Measurements from ENCODE around the gene CEP83. TPM values are rescaled to one million over a fixed set of nuclear protein-coding genes. Genes with fewer than 3 reads are reported as not detected.

Gene CEP83
- total and polyA plus RNA-seq, 9 of the 15 experiments (the other 6 are each of a cell fraction or from before 2014, with no cell fraction given): 5.3 to 40.5 (median 31.3) TPM

DNA sequence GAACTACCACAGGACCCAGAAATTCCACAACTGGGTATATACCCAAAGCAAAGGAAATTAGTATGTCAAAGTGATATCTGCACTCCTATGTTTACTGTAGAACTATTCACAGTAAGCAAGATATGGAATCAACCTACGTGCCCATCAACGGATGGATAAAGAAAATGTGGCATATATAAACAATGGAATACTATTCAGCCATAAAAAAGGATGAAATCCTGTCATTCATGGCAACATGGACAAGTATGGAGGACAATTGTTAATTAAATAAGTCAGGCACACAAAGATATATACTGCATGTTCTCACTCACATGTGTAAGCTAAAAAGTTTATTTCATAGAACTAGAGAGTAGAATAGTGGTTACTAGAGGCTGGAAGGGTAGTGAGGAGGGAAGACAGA is 97.0 kb downstream of the CEP83 start:
- H3K4me2 ChIP-seq (ENCODE audit: insufficient read depth, low read length): no peak overlapping the region
- FAIRE-seq: no peak
- no peaks in the 10 kb centered on the region for H3K4me1 ChIP-seq (replicated peaks in 1 of 2; ENCODE audit: control insufficient read depth in 2 of 2, insufficient read depth in 2 of 2, low read length in 2 of 2)
- 84% methylated on average over 2 of the region's 2 CpGs for WGBS (ENCODE audit: insufficient coverage, low coverage, missing lambda C conversion rate)
- no peaks in the 10 kb centered on the region for H4K20me1 ChIP-seq (replicated peaks; ENCODE audit: control insufficient read depth, insufficient read depth, low read length)
- no TSS peak for BruUV-seq (replicated peaks)
- ChIA-PET POLR2A (no interaction called here), CTCF (ENCODE audit: low intra/inter-chr PET ratio) (no interaction called here)
- no peaks in the 10 kb centered on the region for H3K9me1 ChIP-seq (ENCODE audit: control insufficient read depth, insufficient read depth, low read length)
- peaks cover 36% of the 10 kb centered on the region for H3K36me3 ChIP-seq (ENCODE audit: control insufficient read depth, insufficient read depth, low read length)
- no peak overlapping the region for H3K9ac ChIP-seq (ENCODE audit: insufficient read depth in 1 of 2, low read depth in 2 of 2, low read length in 2 of 2)
- intact Hi-C loops (cut with micrococcal nuclease): no loop called here
- H3K79me2 ChIP-seq (ENCODE audit: control insufficient read depth, insufficient read depth, low read length): no peaks in the 10 kb centered on the region
- H3K27ac ChIP-seq (ENCODE audit: extremely low read depth, low read depth, low read length): no peak overlapping the region
- no peak overlapping the region for H2AFZ ChIP-seq (ENCODE audit: low read depth, low read length)
- DNase-seq (ENCODE audit: extremely low read depth in 1 of 4, low spot score in 3 of 4): no peak
- TF ChIP-seq, protein P1, sequence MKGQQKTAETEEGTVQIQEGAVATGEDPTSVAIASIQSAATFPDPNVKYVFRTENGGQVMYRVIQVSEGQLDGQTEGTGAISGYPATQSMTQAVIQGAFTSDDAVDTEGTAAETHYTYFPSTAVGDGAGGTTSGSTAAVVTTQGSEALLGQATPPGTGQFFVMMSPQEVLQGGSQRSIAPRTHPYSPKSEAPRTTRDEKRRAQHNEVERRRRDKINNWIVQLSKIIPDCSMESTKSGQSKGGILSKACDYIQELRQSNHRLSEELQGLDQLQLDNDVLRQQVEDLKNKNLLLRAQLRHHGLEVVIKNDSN (CRISPR knock-in tag; IDR thresholded peaks at IDR 0.05): no peak
- TF ChIP-seq, protein P2, sequence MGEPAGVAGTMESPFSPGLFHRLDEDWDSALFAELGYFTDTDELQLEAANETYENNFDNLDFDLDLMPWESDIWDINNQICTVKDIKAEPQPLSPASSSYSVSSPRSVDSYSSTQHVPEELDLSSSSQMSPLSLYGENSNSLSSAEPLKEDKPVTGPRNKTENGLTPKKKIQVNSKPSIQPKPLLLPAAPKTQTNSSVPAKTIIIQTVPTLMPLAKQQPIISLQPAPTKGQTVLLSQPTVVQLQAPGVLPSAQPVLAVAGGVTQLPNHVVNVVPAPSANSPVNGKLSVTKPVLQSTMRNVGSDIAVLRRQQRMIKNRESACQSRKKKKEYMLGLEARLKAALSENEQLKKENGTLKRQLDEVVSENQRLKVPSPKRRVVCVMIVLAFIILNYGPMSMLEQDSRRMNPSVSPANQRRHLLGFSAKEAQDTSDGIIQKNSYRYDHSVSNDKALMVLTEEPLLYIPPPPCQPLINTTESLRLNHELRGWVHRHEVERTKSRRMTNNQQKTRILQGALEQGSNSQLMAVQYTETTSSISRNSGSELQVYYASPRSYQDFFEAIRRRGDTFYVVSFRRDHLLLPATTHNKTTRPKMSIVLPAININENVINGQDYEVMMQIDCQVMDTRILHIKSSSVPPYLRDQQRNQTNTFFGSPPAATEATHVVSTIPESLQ (CRISPR knock-in tag; IDR thresholded peaks at IDR 0.05): no peak
- no peak for TF ChIP-seq ESRRA (IDR thresholded peaks at IDR 0.05; ENCODE audit: borderline replicate concordance, low read depth)
- TF ChIP-seq ZNF830 (CRISPR knock-in tag; IDR thresholded peaks at IDR 0.05): no peak
- no peak for TF ChIP-seq TSC22D4 (tag; IDR thresholded peaks at IDR 0.05)
- peak; percentile 66 for TF ChIP-seq RBM25 (IDR thresholded peaks at IDR 0.05; ENCODE audit: low read depth, low read length, severe bottlenecking)
- TF ChIP-seq GTF2E2 (tag; IDR thresholded peaks at IDR 0.05): no peak
- TF ChIP-seq HMG20B (CRISPR knock-in tag; IDR thresholded peaks at IDR 0.05): no peak
- no peak for TF ChIP-seq SIN3A (IDR thresholded peaks at IDR 0.05; ENCODE audit: borderline replicate concordance in 2 of 2, control insufficient read depth in 1 of 2, low read depth in 2 of 2, low read length in 2 of 2)
- peak; percentile 53 for TF ChIP-seq ZNF146 (CRISPR knock-in tag; IDR thresholded peaks at IDR 0.05; ENCODE audit: unreplicated experiment)
- TF ChIP-seq FIP1L1 (IDR thresholded peaks at IDR 0.05; ENCODE audit: low read depth, low read length, poor library complexity, severe bottlenecking): no peak
- TF ChIP-seq, protein P3, sequence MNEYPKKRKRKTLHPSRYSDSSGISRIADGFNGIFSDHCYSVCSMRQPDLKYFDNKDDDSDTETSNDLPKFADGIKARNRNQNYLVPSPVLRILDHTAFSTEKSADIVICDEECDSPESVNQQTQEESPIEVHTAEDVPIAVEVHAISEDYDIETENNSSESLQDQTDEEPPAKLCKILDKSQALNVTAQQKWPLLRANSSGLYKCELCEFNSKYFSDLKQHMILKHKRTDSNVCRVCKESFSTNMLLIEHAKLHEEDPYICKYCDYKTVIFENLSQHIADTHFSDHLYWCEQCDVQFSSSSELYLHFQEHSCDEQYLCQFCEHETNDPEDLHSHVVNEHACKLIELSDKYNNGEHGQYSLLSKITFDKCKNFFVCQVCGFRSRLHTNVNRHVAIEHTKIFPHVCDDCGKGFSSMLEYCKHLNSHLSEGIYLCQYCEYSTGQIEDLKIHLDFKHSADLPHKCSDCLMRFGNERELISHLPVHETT (CRISPR knock-in tag; conservative IDR thresholded peaks at IDR 0.05 in 1 of 2, IDR thresholded peaks at IDR 0.05 in 1 of 2): no peak
- peaks cover 9% of the 10 kb centered on the region for H3K9me3 ChIP-seq (replicated peaks; ENCODE audit: control insufficient read depth, insufficient read depth, low read depth, low read length)
- no peak for ATAC-seq
- in situ Hi-C loops (cut with MboI): no loop called here
- H3K27me3 ChIP-seq (ENCODE audit: control insufficient read depth in 2 of 2, insufficient read depth in 2 of 2, low read length in 2 of 2): no peaks in the 10 kb centered on the region
- H3K4me3 ChIP-seq: no peak overlapping the region

Data from K562 (cell line).